Uterus (tissue), 2 donors: Measurements from ENCODE around the gene CSPG4.

Experiments used
- POLR2A ChIP-seq, 2 donors: fragments of 450-650 bp; IDR thresholded peaks; one replicate each; pipeline ENCODE4 v1.6.1; 2016; ENCODE audit warnings: antibody characterized with exemption in 2 of 2, mild to moderate bottlenecking in 1 of 2, moderate library complexity in 1 of 2
- TF ChIP-seq, protein P1 (sequence below), 4 experiments: fragments of 200-600 bp in 2 of 4; fragments of 450-650 bp in 2 of 4; sonication (generic) in 2 of 4; IDR thresholded peaks; one replicate each; pipeline ENCODE4 v1.5.1; 2016 to 2019; ENCODE audit warnings: antibody characterized with exemption in 4 of 4, mild to moderate bottlenecking in 2 of 4, moderate library complexity in 1 of 4

DNA sequence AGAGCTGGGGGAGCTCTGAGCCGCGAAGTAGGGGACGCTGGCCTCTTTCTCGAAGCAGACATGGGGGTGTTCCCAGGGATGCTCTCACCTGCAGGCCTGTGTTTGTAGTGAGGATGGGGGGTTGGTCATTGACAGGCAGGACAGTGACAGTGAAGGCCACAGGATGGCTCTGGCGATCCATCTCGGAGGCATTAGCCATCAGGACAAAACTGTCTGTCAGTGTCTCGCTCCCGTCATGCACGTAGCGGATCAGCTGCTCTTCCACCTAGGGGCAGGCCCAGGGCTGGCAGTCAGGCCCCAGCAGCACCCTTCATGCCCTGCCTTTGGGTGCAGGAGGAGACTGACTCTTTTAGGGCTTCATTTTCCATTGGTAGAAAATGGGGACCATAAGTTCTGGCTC, 28.0 kb downstream of the CSPG4 start:
- TF ChIP-seq, protein P1, sequence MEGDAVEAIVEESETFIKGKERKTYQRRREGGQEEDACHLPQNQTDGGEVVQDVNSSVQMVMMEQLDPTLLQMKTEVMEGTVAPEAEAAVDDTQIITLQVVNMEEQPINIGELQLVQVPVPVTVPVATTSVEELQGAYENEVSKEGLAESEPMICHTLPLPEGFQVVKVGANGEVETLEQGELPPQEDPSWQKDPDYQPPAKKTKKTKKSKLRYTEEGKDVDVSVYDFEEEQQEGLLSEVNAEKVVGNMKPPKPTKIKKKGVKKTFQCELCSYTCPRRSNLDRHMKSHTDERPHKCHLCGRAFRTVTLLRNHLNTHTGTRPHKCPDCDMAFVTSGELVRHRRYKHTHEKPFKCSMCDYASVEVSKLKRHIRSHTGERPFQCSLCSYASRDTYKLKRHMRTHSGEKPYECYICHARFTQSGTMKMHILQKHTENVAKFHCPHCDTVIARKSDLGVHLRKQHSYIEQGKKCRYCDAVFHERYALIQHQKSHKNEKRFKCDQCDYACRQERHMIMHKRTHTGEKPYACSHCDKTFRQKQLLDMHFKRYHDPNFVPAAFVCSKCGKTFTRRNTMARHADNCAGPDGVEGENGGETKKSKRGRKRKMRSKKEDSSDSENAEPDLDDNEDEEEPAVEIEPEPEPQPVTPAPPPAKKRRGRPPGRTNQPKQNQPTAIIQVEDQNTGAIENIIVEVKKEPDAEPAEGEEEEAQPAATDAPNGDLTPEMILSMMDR (IDR thresholded peaks at IDR 0.05), result no peak
- TF ChIP-seq POLR2A (IDR thresholded peaks at IDR 0.05), result no peak
